ENCODE data around the gene SLC4A3. TPM values are rescaled to one million over a fixed set of nuclear protein-coding genes. Genes with fewer than 3 reads are reported as not detected.

Gene SLC4A3
- total RNA-seq = not detected

- no peak for DNase-seq
Measured at GRCh38 chr2:219627103-219628100, at the start of gene SLC4A3. TSS of gene SLC4A3 (plus strand) at chr2:219627630. CDS start at chr2:219627993, 363 bp downstream.

- DNase-seq = no peak
Measured at GRCh38 chr2:219578811-219579613, 48.4 kb upstream of the SLC4A3 start.

- DNase-seq = no peak
Measured at GRCh38 chr2:219581346-219581745, 46.1 kb upstream of the SLC4A3 start.

GRCh38 chr2:219591091-219591490 lies 36.3 kb upstream of the SLC4A3 start:
- no peak for DNase-seq

GRCh38 chr2:219592736-219593135 lies 34.7 kb upstream of the SLC4A3 start:
- DNase-seq = no peak

- DNase-seq = no peak
Measured at GRCh38 chr2:219593154-219593553, 34.3 kb upstream of the SLC4A3 start.

GRCh38 chr2:219595256-219595655 lies 32.2 kb upstream of the SLC4A3 start:
- no peak for DNase-seq

- DNase-seq = no peak
Measured at GRCh38 chr2:219596954-219597551, 30.4 kb upstream of the SLC4A3 start.

GRCh38 chr2:219597552-219598307 lies 29.7 kb upstream of the SLC4A3 start, which contains the start of gene STK11IP:
TSS of gene STK11IP (plus strand) at chr2:219597857. CDS start at chr2:219598120, 263 bp downstream.
- DNase-seq = peak; percentile 86

GRCh38 chr2:219598308-219599078 lies 28.9 kb upstream of the SLC4A3 start:
- DNase-seq = no peak

GRCh38 chr2:219603771-219604170 lies 23.7 kb upstream of the SLC4A3 start:
- DNase-seq = no peak

GRCh38 chr2:219605607-219605954 lies 21.8 kb upstream of the SLC4A3 start:
- no peak for DNase-seq

- DNase-seq = no peak
Measured at GRCh38 chr2:219607931-219608330, 19.5 kb upstream of the SLC4A3 start.

- DNase-seq = no peak
Measured at GRCh38 chr2:219608399-219608964, 18.9 kb upstream of the SLC4A3 start.

GRCh38 chr2:219609149-219609750 lies 18.2 kb upstream of the SLC4A3 start:
- no peak for DNase-seq

GRCh38 chr2:219611306-219611705 lies 16.1 kb upstream of the SLC4A3 start:
- no peak for DNase-seq

- no peak for DNase-seq
Measured at GRCh38 chr2:219611866-219612576, 15.4 kb upstream of the SLC4A3 start.

GRCh38 chr2:219612577-219613286 lies 14.7 kb upstream of the SLC4A3 start:
- DNase-seq = no peak

- DNase-seq = no peak
Measured at GRCh38 chr2:219613461-219614070, 13.9 kb upstream of the SLC4A3 start.

All from effector CD4-positive, alpha-beta T cell (primary cell).